Activated naive CD8-positive, alpha-beta T cell treated with anti-CD3 and anti-CD28 coated beads, Interleukin-2, amount 10 ng/mL, durations not matched to agents 7 days and 5 days (primary cell): ENCODE measurements around the gene WSB1. TPM values are rescaled to one million over a fixed set of nuclear protein-coding genes. Genes with fewer than 3 reads are reported as not detected.

Experiments used
- microRNA-seq: library from miRNA; unstranded; fragments of <30 nt; microRNA quantifications from one replicate; pipeline ENCODE4 v1.2.0, GENCODE V29; 2022
- total RNA-seq, 2 experiments: library from RNA; stranded (reverse); gene quantifications; one replicate each; pipeline ENCODE4 v1.2.3, GENCODE V29; 2021

WSB1 gene
- total RNA-seq, 2 experiments from 2014 or later = 171 to 175 TPM

Small RNAs within 50 kb of the gene (microRNA-seq; reads per million reads assigned to microRNA genes)
- gene MIR4522 = not detected

Other genes starting within 250 kb of the WSB1 start
- 10 to 100 TPM; 57.0 to 60.2 TPM for gene KSR1, start 162.3 kb downstream of the WSB1 start, total RNA-seq